GM18511 (cell line): Measurements from ENCODE around the gene ABCA13.

Source experiments
- ATAC-seq: cut with Tn5 transposase; IDR thresholded peaks from one replicate; pipeline ENCODE4 v1.9.1; 2021; ENCODE audit warnings: mild to moderate bottlenecking, moderate library complexity; ENCODE audit not compliant: unreplicated experiment

Gene ABCA13

GRCh38 chr7:48426331-48426965 is 255.2 kb downstream of the ABCA13 start:
- ATAC-seq: no peak

- no peak for ATAC-seq
Measured at GRCh38 chr7:48426966-48427555, 255.8 kb downstream of the ABCA13 start.

- ATAC-seq: no peak
Measured at GRCh38 chr7:48427671-48428070, 256.4 kb downstream of the ABCA13 start.

- peak; percentile 64 for ATAC-seq
Measured at GRCh38 chr7:48428091-48428684, 256.9 kb downstream of the ABCA13 start.

GRCh38 chr7:48429117-48429516 is 257.9 kb downstream of the ABCA13 start:
- no peak for ATAC-seq

- ATAC-seq: no peak
Measured at GRCh38 chr7:48438206-48438605, 266.9 kb downstream of the ABCA13 start.

GRCh38 chr7:48441848-48442492 is 270.7 kb downstream of the ABCA13 start:
- no peak for ATAC-seq

GRCh38 chr7:48443051-48443450 is 271.8 kb downstream of the ABCA13 start:
- ATAC-seq: no peak

GRCh38 chr7:48446721-48447120 is 275.5 kb downstream of the ABCA13 start:
- no peak for ATAC-seq

GRCh38 chr7:48452218-48452617 is 281.0 kb downstream of the ABCA13 start:
- no peak for ATAC-seq

- ATAC-seq: no peak
Measured at GRCh38 chr7:48454750-48455192, 283.5 kb downstream of the ABCA13 start.

- ATAC-seq: no peak
Measured at GRCh38 chr7:48455363-48455762, 284.1 kb downstream of the ABCA13 start.

- ATAC-seq: peak; percentile 36
Measured at GRCh38 chr7:48458701-48459524, 287.7 kb downstream of the ABCA13 start.

GRCh38 chr7:48466713-48467112 is 295.5 kb downstream of the ABCA13 start:
- no peak for ATAC-seq

- ATAC-seq: no peak
Measured at GRCh38 chr7:48471196-48471595, 299.9 kb downstream of the ABCA13 start.

GRCh38 chr7:48472640-48473039 is 301.4 kb downstream of the ABCA13 start:
- no peak for ATAC-seq

GRCh38 chr7:48473205-48473865 is 302.1 kb downstream of the ABCA13 start:
- no peak for ATAC-seq

GRCh38 chr7:48481235-48481634 is 310.0 kb downstream of the ABCA13 start:
- ATAC-seq: no peak

GRCh38 chr7:48497521-48497920 is 326.3 kb downstream of the ABCA13 start:
- no peak for ATAC-seq

- no peak for ATAC-seq
Measured at GRCh38 chr7:48502021-48502420, 330.8 kb downstream of the ABCA13 start.
